ENCODE data around the gene ISCA2.
"Not testable (repeated sequence)": the region's sequence is repeated elsewhere in the genome, so short reads cannot be mapped to it uniquely, and the experiment has no call there.

Gene ISCA2

GRCh38 chr14:74524812-74525135, 31.2 kb downstream of the ISCA2 start:
- no peaks in the 10 kb centered on the region for H3K36me3 Mint-ChIP-seq
- no peak overlapping the region for H3K4me3 Mint-ChIP-seq
- no peaks in the 10 kb centered on the region for H3K27me3 Mint-ChIP-seq
- no peak overlapping the region for H3K27ac Mint-ChIP-seq
- no peaks in the 10 kb centered on the region for H3K4me1 Mint-ChIP-seq (ENCODE audit: low read depth)
- no peaks in the 10 kb centered on the region for H3K9me3 Mint-ChIP-seq (ENCODE audit: low read depth)

GRCh38 chr14:74525361-74525851, 31.8 kb downstream of the ISCA2 start:
- no peak overlapping the region for H3K27ac Mint-ChIP-seq
- H3K36me3 Mint-ChIP-seq = no peaks in the 10 kb centered on the region
- no peaks in the 10 kb centered on the region for H3K9me3 Mint-ChIP-seq (ENCODE audit: low read depth)
- no peak overlapping the region for H3K4me3 Mint-ChIP-seq
- H3K27me3 Mint-ChIP-seq = no peaks in the 10 kb centered on the region
- H3K4me1 Mint-ChIP-seq (ENCODE audit: low read depth) = no peaks in the 10 kb centered on the region

- H3K9me3 Mint-ChIP-seq (ENCODE audit: low read depth) = no peaks in the 10 kb centered on the region
- H3K36me3 Mint-ChIP-seq = no peaks in the 10 kb centered on the region
- H3K27ac Mint-ChIP-seq = no peak overlapping the region
- no peaks in the 10 kb centered on the region for H3K27me3 Mint-ChIP-seq
- H3K4me3 Mint-ChIP-seq = no peak overlapping the region
- H3K4me1 Mint-ChIP-seq (ENCODE audit: low read depth) = no peaks in the 10 kb centered on the region
These were observed 33.5 kb downstream of the ISCA2 start for GRCh38 chr14:74526854-74527585.

GRCh38 chr14:74527736-74528280, 34.2 kb downstream of the ISCA2 start:
- no peaks in the 10 kb centered on the region for H3K4me1 Mint-ChIP-seq (ENCODE audit: low read depth)
- no peaks in the 10 kb centered on the region for H3K9me3 Mint-ChIP-seq (ENCODE audit: low read depth)
- H3K27me3 Mint-ChIP-seq = no peaks in the 10 kb centered on the region
- no peak overlapping the region for H3K27ac Mint-ChIP-seq
- H3K36me3 Mint-ChIP-seq = no peaks in the 10 kb centered on the region
- H3K4me3 Mint-ChIP-seq = no peak overlapping the region

- no peak overlapping the region for H3K27ac Mint-ChIP-seq
- H3K36me3 Mint-ChIP-seq = no peaks in the 10 kb centered on the region
- no peaks in the 10 kb centered on the region for H3K27me3 Mint-ChIP-seq
- peaks cover 1% of the 10 kb centered on the region for H3K4me1 Mint-ChIP-seq (ENCODE audit: low read depth)
- H3K4me3 Mint-ChIP-seq = no peak overlapping the region
- no peaks in the 10 kb centered on the region for H3K9me3 Mint-ChIP-seq (ENCODE audit: low read depth)
These were observed 34.8 kb downstream of the ISCA2 start for GRCh38 chr14:74528406-74528805.

GRCh38 chr14:74528886-74529285, 35.3 kb downstream of the ISCA2 start:
- Mint-ChIP-seq H3K27me3 (no peaks in the 10 kb centered on the region), H3K4me1 (ENCODE audit: low read depth) (peaks cover 4% of the 10 kb centered on the region), H3K36me3 (no peaks in the 10 kb centered on the region), H3K4me3 (no peak overlapping the region), H3K9me3 (ENCODE audit: low read depth) (no peaks in the 10 kb centered on the region), H3K27ac (no peak overlapping the region)

GRCh38 chr14:74531006-74531405, 37.4 kb downstream of the ISCA2 start:
- Mint-ChIP-seq H3K27me3 (no peaks in the 10 kb centered on the region), H3K36me3 (no peaks in the 10 kb centered on the region), H3K4me1 (ENCODE audit: low read depth) (peaks cover 4% of the 10 kb centered on the region), H3K9me3 (ENCODE audit: low read depth) (no peaks in the 10 kb centered on the region), H3K27ac (no peak overlapping the region), H3K4me3 (no peak overlapping the region)

- no peak overlapping the region for H3K4me3 Mint-ChIP-seq
- H3K9me3 Mint-ChIP-seq (ENCODE audit: low read depth) = no peaks in the 10 kb centered on the region
- no peak overlapping the region for H3K27ac Mint-ChIP-seq
- H3K4me1 Mint-ChIP-seq (ENCODE audit: low read depth) = peaks cover 4% of the 10 kb centered on the region
- H3K27me3 Mint-ChIP-seq = no peaks in the 10 kb centered on the region
- no peaks in the 10 kb centered on the region for H3K36me3 Mint-ChIP-seq
These were observed 37.9 kb downstream of the ISCA2 start for GRCh38 chr14:74531467-74531866.

- Mint-ChIP-seq H3K27me3 (no peaks in the 10 kb centered on the region), H3K27ac (no peak overlapping the region), H3K36me3 (no peaks in the 10 kb centered on the region), H3K4me1 (ENCODE audit: low read depth) (peaks cover 4% of the 10 kb centered on the region), H3K4me3 (no peak overlapping the region), H3K9me3 (ENCODE audit: low read depth) (no peaks in the 10 kb centered on the region)
These were observed 38.7 kb downstream of the ISCA2 start for GRCh38 chr14:74532246-74532645.

- H3K27ac Mint-ChIP-seq = no peak overlapping the region
- H3K4me1 Mint-ChIP-seq (ENCODE audit: low read depth) = peaks cover 4% of the 10 kb centered on the region
- no peaks in the 10 kb centered on the region for H3K27me3 Mint-ChIP-seq
- H3K9me3 Mint-ChIP-seq (ENCODE audit: low read depth) = no peaks in the 10 kb centered on the region
- no peak overlapping the region for H3K4me3 Mint-ChIP-seq
- no peaks in the 10 kb centered on the region for H3K36me3 Mint-ChIP-seq
These were observed 40.0 kb downstream of the ISCA2 start for GRCh38 chr14:74533576-74533975.

- Mint-ChIP-seq H3K4me3 (no peak overlapping the region), H3K27ac (no peak overlapping the region), H3K27me3 (no peaks in the 10 kb centered on the region), H3K4me1 (ENCODE audit: low read depth) (peaks cover 4% of the 10 kb centered on the region), H3K36me3 (no peaks in the 10 kb centered on the region), H3K9me3 (ENCODE audit: low read depth) (no peaks in the 10 kb centered on the region)
These were observed 42.3 kb downstream of the ISCA2 start for GRCh38 chr14:74535756-74536325.

GRCh38 chr14:74536336-74536735, 42.8 kb downstream of the ISCA2 start:
- H3K4me1 Mint-ChIP-seq (ENCODE audit: low read depth); H3K27ac Mint-ChIP-seq; H3K36me3 Mint-ChIP-seq; H3K27me3 Mint-ChIP-seq; H3K9me3 Mint-ChIP-seq (ENCODE audit: low read depth); H3K4me3 Mint-ChIP-seq: not testable (repeated sequence)

GRCh38 chr14:74538411-74539391, 45.1 kb downstream of the ISCA2 start:
- H3K36me3 Mint-ChIP-seq = no peaks in the 10 kb centered on the region
- no peaks in the 10 kb centered on the region for H3K4me1 Mint-ChIP-seq (ENCODE audit: low read depth)
- no peak overlapping the region for H3K4me3 Mint-ChIP-seq
- H3K27me3 Mint-ChIP-seq = no peaks in the 10 kb centered on the region
- H3K27ac Mint-ChIP-seq = no peak overlapping the region
- no peaks in the 10 kb centered on the region for H3K9me3 Mint-ChIP-seq (ENCODE audit: low read depth)

GRCh38 chr14:74539503-74539902, 45.9 kb downstream of the ISCA2 start:
- Mint-ChIP-seq H3K27me3 (no peaks in the 10 kb centered on the region), H3K36me3 (no peaks in the 10 kb centered on the region), H3K27ac (no peak overlapping the region), H3K4me1 (ENCODE audit: low read depth) (no peaks in the 10 kb centered on the region), H3K4me3 (no peak overlapping the region), H3K9me3 (ENCODE audit: low read depth) (no peaks in the 10 kb centered on the region)

GRCh38 chr14:74541225-74541624, 47.7 kb downstream of the ISCA2 start:
- Mint-ChIP-seq H3K27me3 (no peaks in the 10 kb centered on the region), H3K4me1 (ENCODE audit: low read depth) (no peaks in the 10 kb centered on the region), H3K4me3 (no peak overlapping the region), H3K36me3 (no peaks in the 10 kb centered on the region), H3K9me3 (ENCODE audit: low read depth) (no peaks in the 10 kb centered on the region), H3K27ac (no peak overlapping the region)

Measured in activated naive CD8-positive, alpha-beta T cell (primary cell).